Measurements from ENCODE around the gene EPHA4. TPM values are rescaled to one million over a fixed set of nuclear protein-coding genes. Genes with fewer than 3 reads are reported as not detected.

EPHA4 gene
- total and polyA plus RNA-seq, 4 donors = 0.43 to 2.3 (median 1.1) TPM

GRCh38 chr2:221562226-221562625, 9.9 kb downstream of the EPHA4 start:
- no peak overlapping the region for H3K9ac ChIP-seq (ENCODE audit: low read depth in 1 of 2, low read length in 2 of 2)
- H3K9me3 ChIP-seq (ENCODE audit: control insufficient read depth in 4 of 4, low read length in 3 of 4) = no peaks in the 10 kb centered on the region
- no peaks in the 10 kb centered on the region for H3K36me3 ChIP-seq (ENCODE audit: control insufficient read depth in 4 of 4, insufficient read depth in 3 of 4, low read depth in 1 of 4, low read length in 3 of 4)
- no peak overlapping the region for H3K4me3 ChIP-seq (ENCODE audit: low read depth in 1 of 3, low read length in 3 of 3)
- 97% methylated on average over 1 of the region's 1 CpG for WGBS
- no peak for TF ChIP-seq HNF4G (IDR thresholded peaks at IDR 0.05)
- no peak for TF ChIP-seq RAD21 (IDR thresholded peaks at IDR 0.05)
- no peak for TF ChIP-seq YY1 (IDR thresholded peaks at IDR 0.05)
- TF ChIP-seq RXRA (IDR thresholded peaks at IDR 0.05) = no peak
- TF ChIP-seq JUND (IDR thresholded peaks at IDR 0.05) = no peak
- no peak for TF ChIP-seq EGR1 (IDR thresholded peaks at IDR 0.05; ENCODE audit: low read depth in 2 of 2)
- no peak for TF ChIP-seq REST (IDR thresholded peaks at IDR 0.05)
- TF ChIP-seq FOXA2 (IDR thresholded peaks at IDR 0.05) = no peak
- TF ChIP-seq HNF4A (conservative IDR thresholded peaks at IDR 0.05) = no peak
- TF ChIP-seq FOXA1 (IDR thresholded peaks at IDR 0.05) = no peak
- TF ChIP-seq TAF1 (conservative IDR thresholded peaks at IDR 0.05) = no peak
- TF ChIP-seq MAX (IDR thresholded peaks at IDR 0.05) = no peak
- no peak for TF ChIP-seq SP1 (IDR thresholded peaks at IDR 0.05)
- no peak for TF ChIP-seq CTCF (IDR thresholded peaks at IDR 0.05; ENCODE audit: low read depth, low read length, missing input control)
- no peak for TF ChIP-seq GABPA (IDR thresholded peaks at IDR 0.05 in 1 of 2, conservative IDR thresholded peaks at IDR 0.05 in 1 of 2)
- TF ChIP-seq NR2F2 (IDR thresholded peaks at IDR 0.05) = no peak
- TF ChIP-seq ZBTB33 (IDR thresholded peaks at IDR 0.05) = no peak
- H3K27ac ChIP-seq (ENCODE audit: low read depth in 1 of 2, low read length in 2 of 2) = no peak overlapping the region
- no peaks in the 10 kb centered on the region for H3K4me1 ChIP-seq (ENCODE audit: control insufficient read depth in 4 of 4, insufficient read depth in 4 of 4, low read length in 3 of 4)
- DNase-seq (ENCODE audit: low spot score) = no peak
- H3K27me3 ChIP-seq (ENCODE audit: control insufficient read depth in 4 of 4, insufficient read depth in 4 of 4, low read length in 3 of 4) = peaks cover 0 to 3% (median 0%) of the 10 kb centered on the region in 4 donors

- H3K4me3 ChIP-seq (ENCODE audit: low read depth in 1 of 3, low read length in 3 of 3) = no peak overlapping the region
- no peaks in the 10 kb centered on the region for H3K36me3 ChIP-seq (ENCODE audit: control insufficient read depth in 4 of 4, insufficient read depth in 3 of 4, low read depth in 1 of 4, low read length in 3 of 4)
- TF ChIP-seq EGR1 (IDR thresholded peaks at IDR 0.05; ENCODE audit: low read depth in 2 of 2) (no peak), FOXA2 (IDR thresholded peaks at IDR 0.05) (no peak), JUND (IDR thresholded peaks at IDR 0.05) (no peak), FOXA1 (IDR thresholded peaks at IDR 0.05) (no peak)
- H3K4me1 ChIP-seq (ENCODE audit: control insufficient read depth in 4 of 4, insufficient read depth in 4 of 4, low read length in 3 of 4) = no peaks in the 10 kb centered on the region
- H3K9ac ChIP-seq (ENCODE audit: low read depth in 1 of 2, low read length in 2 of 2) = no peak overlapping the region
- no peak for DNase-seq (ENCODE audit: low spot score)
- H3K9me3 ChIP-seq (ENCODE audit: control insufficient read depth in 4 of 4, low read length in 3 of 4) = no peaks in the 10 kb centered on the region
- 76% methylated on average over 4 of the region's 4 CpGs for WGBS
- H3K27ac ChIP-seq (ENCODE audit: low read depth in 1 of 2, low read length in 2 of 2) = no peak overlapping the region
- peaks cover 0 to 3% (median 0%) of the 10 kb centered on the region in 4 donors for H3K27me3 ChIP-seq (ENCODE audit: control insufficient read depth in 4 of 4, insufficient read depth in 4 of 4, low read length in 3 of 4)
Measured at GRCh38 chr2:221561770-221562169, 10.3 kb downstream of the EPHA4 start.

Data from liver (tissue), 9 donors.